Measurements from ENCODE around the gene USP17L13. TPM values are rescaled to one million over a fixed set of nuclear protein-coding genes. Genes with fewer than 3 reads are reported as not detected.
"Not testable (repeated sequence)": the region's sequence is repeated elsewhere in the genome, so short reads cannot be mapped to it uniquely, and the experiment has no call there.

USP17L13 gene
- polyA plus RNA-seq (2013, experiment 1 of 2), result not detected
- not detected for polyA plus RNA-seq (2013, experiment 2 of 2)

DNA sequence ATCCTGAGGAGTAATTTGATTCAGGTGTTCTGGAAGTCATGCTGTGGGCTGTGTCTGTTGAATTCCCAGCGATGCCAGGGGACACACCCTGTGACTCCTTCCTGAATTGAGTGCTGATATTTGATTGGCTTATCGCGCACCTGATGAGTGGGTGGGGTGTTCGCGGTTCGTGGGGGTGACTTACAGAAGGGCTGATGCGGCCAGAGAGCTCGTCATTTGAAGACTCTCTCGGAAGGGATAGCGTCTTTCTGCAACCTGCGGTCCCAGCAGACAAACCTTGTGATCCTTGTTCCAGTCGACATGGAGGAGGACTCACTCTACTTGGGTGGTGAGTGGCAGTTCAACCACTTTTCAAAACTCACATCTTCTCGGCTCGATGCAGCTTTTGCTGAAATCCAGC lies at the start of gene USP17L13:
USP17L13 (plus strand) TSS at position 301 of the 400 bp plus-strand sequence; CDS start at position 301, 0 bp downstream.
- not testable (repeated sequence) for H2BK120ac ChIP-seq (ENCODE audit: low read depth, low read length); H3K23ac ChIP-seq (ENCODE audit: low read length in 2 of 2); H3K9ac ChIP-seq (ENCODE audit: low read length); H2BK5ac ChIP-seq (ENCODE audit: low read depth, low read length, poor library complexity, severe bottlenecking); DNase-seq; H2AK5ac ChIP-seq (ENCODE audit: low read length, severe bottlenecking); H3K4me2 ChIP-seq (ENCODE audit: low read length, poor library complexity, severe bottlenecking); H2AFZ ChIP-seq (ENCODE audit: low read depth, low read length); H3K4me1 ChIP-seq (ENCODE audit: control insufficient read depth, insufficient read depth, low read depth, low read length); H3K4me3 ChIP-seq (ENCODE audit: insufficient read depth in 1 of 2, low read depth in 1 of 2, low read length in 2 of 2); H2BK12ac ChIP-seq (ENCODE audit: low read length in 2 of 2); H3K14ac ChIP-seq (ENCODE audit: low read length in 2 of 2); H3K9me3 ChIP-seq (ENCODE audit: control insufficient read depth, low read length); H3K18ac ChIP-seq (ENCODE audit: low read depth in 1 of 2, low read length in 2 of 2); H4K8ac ChIP-seq (ENCODE audit: low read length); H3K4ac ChIP-seq (ENCODE audit: low read depth in 1 of 2, low read length in 2 of 2); H3K36me3 ChIP-seq (ENCODE audit: control insufficient read depth in 1 of 2, insufficient read depth in 2 of 2, low read depth in 1 of 2, low read length in 2 of 2); H4K91ac ChIP-seq (ENCODE audit: low read length); H3K27ac ChIP-seq (ENCODE audit: low read length, poor library complexity, severe bottlenecking); H3K79me1 ChIP-seq (replicated peaks; ENCODE audit: low read length, poor library complexity, severe bottlenecking); H2BK15ac ChIP-seq (ENCODE audit: low read depth, poor library complexity, severe bottlenecking); H3K27me3 ChIP-seq (ENCODE audit: control insufficient read depth in 1 of 2, insufficient read depth in 1 of 2, low read length in 2 of 2)
- no CpG with 5 or more reads among the region's 14 CpGs for WGBS

GRCh38 chr4:9210357-9210756 lies 14.3 kb upstream of the USP17L13 start, which contains the start of gene USP17L10:
Gene USP17L10, plus strand, starts transcription at chr4:9210657. Its CDS starts 0 bp downstream, at chr4:9210657.
- H3K4ac ChIP-seq (ENCODE audit: low read depth in 1 of 2, low read length in 2 of 2); H3K4me2 ChIP-seq (ENCODE audit: low read length, poor library complexity, severe bottlenecking); H3K23ac ChIP-seq (ENCODE audit: low read length in 2 of 2); H4K91ac ChIP-seq (ENCODE audit: low read length); H3K9me3 ChIP-seq (ENCODE audit: control insufficient read depth, low read length); H3K4me1 ChIP-seq (ENCODE audit: control insufficient read depth, insufficient read depth, low read depth, low read length); H2AFZ ChIP-seq (ENCODE audit: low read depth, low read length); H4K8ac ChIP-seq (ENCODE audit: low read length); H3K14ac ChIP-seq (ENCODE audit: low read length in 2 of 2); H2AK5ac ChIP-seq (ENCODE audit: low read length, severe bottlenecking); H3K18ac ChIP-seq (ENCODE audit: low read depth in 1 of 2, low read length in 2 of 2); H3K27me3 ChIP-seq (ENCODE audit: control insufficient read depth in 1 of 2, insufficient read depth in 1 of 2, low read length in 2 of 2); H2BK120ac ChIP-seq (ENCODE audit: low read depth, low read length); H3K27ac ChIP-seq (ENCODE audit: low read length, poor library complexity, severe bottlenecking); DNase-seq; H3K79me1 ChIP-seq (replicated peaks; ENCODE audit: low read length, poor library complexity, severe bottlenecking); H2BK5ac ChIP-seq (ENCODE audit: low read depth, low read length, poor library complexity, severe bottlenecking); H2BK12ac ChIP-seq (ENCODE audit: low read length in 2 of 2); H3K4me3 ChIP-seq (ENCODE audit: insufficient read depth in 1 of 2, low read depth in 1 of 2, low read length in 2 of 2); H2BK15ac ChIP-seq (ENCODE audit: low read depth, poor library complexity, severe bottlenecking); H3K36me3 ChIP-seq (ENCODE audit: control insufficient read depth in 1 of 2, insufficient read depth in 2 of 2, low read depth in 1 of 2, low read length in 2 of 2); H3K9ac ChIP-seq (ENCODE audit: low read length): not testable (repeated sequence)
- WGBS, result 100% methylated on average over 1 of the region's 13 CpGs

GRCh38 chr4:9214701-9215100 lies 10.0 kb upstream of the USP17L13 start:
- H3K18ac ChIP-seq (ENCODE audit: low read depth in 1 of 2, low read length in 2 of 2); DNase-seq; H2AK5ac ChIP-seq (ENCODE audit: low read length, severe bottlenecking); H2BK15ac ChIP-seq (ENCODE audit: low read depth, poor library complexity, severe bottlenecking); H2AFZ ChIP-seq (ENCODE audit: low read depth, low read length); H3K79me1 ChIP-seq (replicated peaks; ENCODE audit: low read length, poor library complexity, severe bottlenecking); H2BK12ac ChIP-seq (ENCODE audit: low read length in 2 of 2); H3K36me3 ChIP-seq (ENCODE audit: control insufficient read depth in 1 of 2, insufficient read depth in 2 of 2, low read depth in 1 of 2, low read length in 2 of 2); H3K9ac ChIP-seq (ENCODE audit: low read length); H3K4ac ChIP-seq (ENCODE audit: low read depth in 1 of 2, low read length in 2 of 2); H3K14ac ChIP-seq (ENCODE audit: low read length in 2 of 2); H2BK5ac ChIP-seq (ENCODE audit: low read depth, low read length, poor library complexity, severe bottlenecking); H3K9me3 ChIP-seq (ENCODE audit: control insufficient read depth, low read length); H4K8ac ChIP-seq (ENCODE audit: low read length); H2BK120ac ChIP-seq (ENCODE audit: low read depth, low read length); H3K27me3 ChIP-seq (ENCODE audit: control insufficient read depth in 1 of 2, insufficient read depth in 1 of 2, low read length in 2 of 2); H3K23ac ChIP-seq (ENCODE audit: low read length in 2 of 2); H3K4me3 ChIP-seq (ENCODE audit: insufficient read depth in 1 of 2, low read depth in 1 of 2, low read length in 2 of 2); H3K4me2 ChIP-seq (ENCODE audit: low read length, poor library complexity, severe bottlenecking); H3K27ac ChIP-seq (ENCODE audit: low read length, poor library complexity, severe bottlenecking); H3K4me1 ChIP-seq (ENCODE audit: control insufficient read depth, insufficient read depth, low read depth, low read length); H4K91ac ChIP-seq (ENCODE audit: low read length): not testable (repeated sequence)
- 92% methylated on average over 8 of the region's 14 CpGs for WGBS

- not testable (repeated sequence) for DNase-seq
- WGBS, result no CpG with 5 or more reads among the region's 14 CpGs
These were observed 9.6 kb upstream of the USP17L13 start, which contains the start of gene USP17L11 for GRCh38 chr4:9215105-9215504. Gene USP17L11, plus strand, starts transcription at chr4:9215405. Its CDS starts 0 bp downstream, at chr4:9215405.

More at GRCh38 chr4:9215105-9215504, 9.6 kb upstream of the USP17L13 start, which contains the start of gene USP17L11:
- not testable (repeated sequence) for H2AFZ ChIP-seq (ENCODE audit: low read depth, low read length); H3K4me1 ChIP-seq (ENCODE audit: control insufficient read depth, insufficient read depth, low read depth, low read length); H3K79me1 ChIP-seq (replicated peaks; ENCODE audit: low read length, poor library complexity, severe bottlenecking); H3K27me3 ChIP-seq (ENCODE audit: control insufficient read depth in 1 of 2, insufficient read depth in 1 of 2, low read length in 2 of 2); H2AK5ac ChIP-seq (ENCODE audit: low read length, severe bottlenecking); H3K27ac ChIP-seq (ENCODE audit: low read length, poor library complexity, severe bottlenecking); H3K4me2 ChIP-seq (ENCODE audit: low read length, poor library complexity, severe bottlenecking); H3K9me3 ChIP-seq (ENCODE audit: control insufficient read depth, low read length); H2BK15ac ChIP-seq (ENCODE audit: low read depth, poor library complexity, severe bottlenecking); H3K9ac ChIP-seq (ENCODE audit: low read length); H2BK120ac ChIP-seq (ENCODE audit: low read depth, low read length); H3K14ac ChIP-seq (ENCODE audit: low read length in 2 of 2); H3K36me3 ChIP-seq (ENCODE audit: control insufficient read depth in 1 of 2, insufficient read depth in 2 of 2, low read depth in 1 of 2, low read length in 2 of 2); H3K23ac ChIP-seq (ENCODE audit: low read length in 2 of 2); H3K4ac ChIP-seq (ENCODE audit: low read depth in 1 of 2, low read length in 2 of 2); H4K8ac ChIP-seq (ENCODE audit: low read length); H2BK12ac ChIP-seq (ENCODE audit: low read length in 2 of 2); H4K91ac ChIP-seq (ENCODE audit: low read length); H3K18ac ChIP-seq (ENCODE audit: low read depth in 1 of 2, low read length in 2 of 2); H3K4me3 ChIP-seq (ENCODE audit: insufficient read depth in 1 of 2, low read depth in 1 of 2, low read length in 2 of 2); H2BK5ac ChIP-seq (ENCODE audit: low read depth, low read length, poor library complexity, severe bottlenecking)
